Endothelial cell (in vitro differentiated cells): ENCODE data around the gene TMEM120A. TPM values are rescaled to one million over a fixed set of nuclear protein-coding genes. Genes with fewer than 3 reads are reported as not detected.
"Not testable (repeated sequence)": the region's sequence is repeated elsewhere in the genome, so short reads cannot be mapped to it uniquely, and the experiment has no call there.

ENCODE experiments used
- DNase-seq: peaks from one replicate; pipeline ENCODE4 v3.0.0; 2021; ENCODE audit warnings: low spot score
- H3K27ac Mint-ChIP-seq: one replicate; pipeline ENCODE4 v1.8.0; 2021; ENCODE audit warnings: mixed read lengths, inconsistent platforms; ENCODE audit not compliant: unreplicated experiment
- H3K27me3 Mint-ChIP-seq: one replicate; pipeline ENCODE4 v1.8.0; 2021; ENCODE audit warnings: mild to moderate bottlenecking, moderate library complexity, mixed read lengths, inconsistent platforms; ENCODE audit not compliant: unreplicated experiment
- H3K36me3 Mint-ChIP-seq: one replicate; pipeline ENCODE4 v1.8.0; 2021; ENCODE audit warnings: mild to moderate bottlenecking, low read depth, mixed read lengths, inconsistent platforms; ENCODE audit not compliant: unreplicated experiment
- H3K4me1 Mint-ChIP-seq: one replicate; pipeline ENCODE4 v1.8.0; 2021; ENCODE audit warnings: mild to moderate bottlenecking, mixed read lengths, inconsistent platforms; ENCODE audit not compliant: unreplicated experiment
- H3K4me3 Mint-ChIP-seq: one replicate; pipeline ENCODE4 v1.8.0; 2021; ENCODE audit warnings: mild to moderate bottlenecking, mixed read lengths, inconsistent platforms; ENCODE audit not compliant: unreplicated experiment
- H3K9me3 Mint-ChIP-seq: one replicate; pipeline ENCODE4 v1.8.0; 2021; ENCODE audit warnings: mixed read lengths, inconsistent platforms; ENCODE audit not compliant: unreplicated experiment
- CTCF ChIP-seq: fragments of 200-600 bp; sonication (generic); IDR thresholded peaks from one replicate; pipeline ENCODE4 v1.5.0; 2021; ENCODE audit warnings: antibody characterized with exemption; ENCODE audit not compliant: unreplicated experiment
- total RNA-seq: library from RNA; stranded (reverse); fragmentation: NEBNext Ultra II Directional; extraction: Animal tissue kit (Norgen Biotek cat#: 25700); gene quantifications from one replicate; pipeline ENCODE4 v1.2.1, GENCODE V29; 2021; ENCODE audit not compliant: unreplicated experiment

TMEM120A gene
- total RNA-seq, 1 donor from 2014 or later: 18.2 TPM

GRCh38 chr7:76011442-76011861, 17.1 kb upstream of the TMEM120A start:
- H3K4me3 Mint-ChIP-seq: peak overlapping the region; percentile 70
- no peak for DNase-seq

GRCh38 chr7:76009672-76010600, 15.5 kb upstream of the TMEM120A start:
- H3K4me1 Mint-ChIP-seq: no peaks in the 10 kb centered on the region
- no peak for TF ChIP-seq CTCF
- peaks cover 1% of the 10 kb centered on the region for H3K27me3 Mint-ChIP-seq
- H3K9me3 Mint-ChIP-seq: no peaks in the 10 kb centered on the region
- no peak overlapping the region for H3K4me3 Mint-ChIP-seq
- peaks cover 11% of the 10 kb centered on the region for H3K36me3 Mint-ChIP-seq
- H3K27ac Mint-ChIP-seq: no peak overlapping the region
- DNase-seq: no peak

More at GRCh38 chr7:76011442-76011861, 17.1 kb upstream of the TMEM120A start:
- Mint-ChIP-seq H3K27me3 (peaks cover 1% of the 10 kb centered on the region), H3K27ac (no peak overlapping the region), H3K4me1 (no peaks in the 10 kb centered on the region), H3K36me3 (peaks cover 18% of the 10 kb centered on the region), H3K9me3 (no peaks in the 10 kb centered on the region)
- no peak for TF ChIP-seq CTCF

GRCh38 chr7:76008156-76008687, 13.8 kb upstream of the TMEM120A start:
- Mint-ChIP-seq H3K4me3 (no peak overlapping the region), H3K4me1 (no peaks in the 10 kb centered on the region), H3K27me3 (peaks cover 1% of the 10 kb centered on the region), H3K9me3 (no peaks in the 10 kb centered on the region), H3K27ac (no peak overlapping the region), H3K36me3 (peaks cover 8% of the 10 kb centered on the region)
- no peak for TF ChIP-seq CTCF
- no peak for DNase-seq

- not testable (repeated sequence) for H3K4me1 Mint-ChIP-seq, H3K9me3 Mint-ChIP-seq, H3K4me3 Mint-ChIP-seq, H3K27ac Mint-ChIP-seq, DNase-seq, H3K36me3 Mint-ChIP-seq, H3K27me3 Mint-ChIP-seq
These were observed 10.6 kb upstream of the TMEM120A start for GRCh38 chr7:76005004-76005403.

- Mint-ChIP-seq H3K4me3 (no peak overlapping the region), H3K27me3 (no peaks in the 10 kb centered on the region), H3K27ac (no peak overlapping the region), H3K9me3 (no peaks in the 10 kb centered on the region), H3K36me3 (peaks cover 14% of the 10 kb centered on the region), H3K4me1 (no peaks in the 10 kb centered on the region)
- TF ChIP-seq CTCF: no peak
- no peak for DNase-seq
These were observed 9.0 kb upstream of the TMEM120A start for GRCh38 chr7:76003351-76003750.
